NCI-H748 treated with DMSO at 0.1 percent for 48 hours (cell line): Measurements from ENCODE around the gene TRIM14.
"Not testable (repeated sequence)": the region's sequence is repeated elsewhere in the genome, so short reads cannot be mapped to it uniquely, and the experiment has no call there.

Experiments used
- DNase-seq: peaks from one replicate; lab custom pipeline; 2025; lab: John Stamatoyannopoulos, UW

TRIM14 gene

DNA sequence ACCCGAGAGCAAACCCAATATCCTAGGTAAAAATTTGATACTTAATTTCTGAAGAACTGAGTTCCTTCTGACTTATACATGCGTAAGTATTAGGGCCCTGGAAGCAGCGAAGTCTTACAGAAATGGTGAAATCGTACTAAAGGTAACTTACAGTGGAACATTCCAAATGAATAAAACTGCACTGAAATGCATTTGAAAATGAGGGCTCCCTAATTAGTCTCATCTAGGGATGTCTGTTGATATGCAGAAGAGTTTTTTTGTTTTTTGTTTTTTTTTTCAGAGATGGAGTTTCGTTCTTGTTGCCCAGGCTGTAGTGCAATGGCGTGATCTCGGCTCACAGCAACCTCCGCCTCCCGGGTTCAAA, 72.9 kb downstream of the TRIM14 start:
- DNase-seq, result no peak

DNA sequence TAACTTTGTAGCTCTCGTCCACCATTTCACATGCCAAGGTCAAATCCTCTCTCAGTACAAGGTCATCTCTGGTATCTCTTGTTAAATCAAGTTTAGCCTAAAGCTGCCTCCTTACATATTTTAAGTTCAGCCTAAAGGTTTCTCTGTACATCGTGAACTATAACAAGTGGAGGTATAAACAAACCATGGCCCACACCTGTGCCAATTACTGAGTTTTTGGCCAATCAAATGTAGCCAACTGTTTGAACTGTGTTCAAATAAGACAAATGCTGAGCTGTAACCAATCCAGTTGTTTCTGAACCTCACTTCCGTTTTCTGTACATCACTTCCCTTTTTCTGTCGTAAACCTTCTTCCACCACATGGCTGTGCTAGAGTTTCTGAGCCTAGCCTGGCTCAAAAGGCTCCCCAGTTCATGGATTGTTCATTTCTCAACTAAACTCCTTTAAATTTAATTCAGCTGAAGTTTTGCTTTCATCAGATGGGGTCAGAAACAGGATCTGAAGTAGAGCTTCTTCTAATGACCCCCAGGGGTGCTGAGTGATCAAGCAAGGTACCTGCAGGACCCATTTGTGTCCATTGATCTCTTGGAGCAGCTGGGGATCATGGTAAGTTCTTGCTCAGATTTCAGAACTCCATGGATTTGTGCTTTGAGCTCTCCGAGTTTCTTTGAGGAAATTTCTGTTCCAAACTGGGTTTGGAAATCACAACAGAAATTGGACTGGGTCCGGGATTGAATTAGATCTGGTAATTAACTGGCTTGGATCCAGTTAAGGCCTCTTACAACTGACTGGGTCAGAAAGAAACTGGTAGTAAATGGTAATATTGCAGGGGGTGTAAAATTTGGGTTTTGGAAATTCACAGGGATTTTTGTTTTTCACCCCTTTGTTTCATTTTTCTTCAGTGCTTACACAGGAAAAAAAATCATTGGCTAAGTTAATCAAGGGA, 73.5 kb downstream of the TRIM14 start:
- no peak for DNase-seq

- no peak for DNase-seq
Observed at GRCh38 chr9:98043915-98044314, 75.1 kb downstream of the TRIM14 start.

DNA sequence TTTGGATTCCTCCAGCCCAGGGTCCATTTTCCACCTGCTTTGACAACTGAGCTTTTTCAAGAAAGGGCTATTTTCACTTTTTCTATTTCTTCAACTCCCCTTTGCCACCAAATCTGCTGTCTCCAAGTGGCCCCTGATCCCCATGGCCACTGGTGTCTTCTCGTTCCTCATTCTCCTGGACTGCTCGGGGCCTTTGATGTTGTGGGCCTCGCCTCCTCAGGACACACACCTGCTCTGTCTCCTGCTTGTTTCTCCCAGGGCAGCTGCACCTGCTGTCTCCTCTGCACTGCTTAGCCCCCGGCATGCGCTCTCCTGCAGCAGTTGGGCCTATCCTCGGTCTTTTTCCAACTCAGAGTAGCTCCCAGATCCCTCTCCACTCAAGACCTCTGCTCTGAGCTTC, 78.8 kb downstream of the TRIM14 start:
- DNase-seq, result no peak

GRCh38 chr9:98039607-98040017, 79.4 kb downstream of the TRIM14 start:
- DNase-seq, result no peak

DNA sequence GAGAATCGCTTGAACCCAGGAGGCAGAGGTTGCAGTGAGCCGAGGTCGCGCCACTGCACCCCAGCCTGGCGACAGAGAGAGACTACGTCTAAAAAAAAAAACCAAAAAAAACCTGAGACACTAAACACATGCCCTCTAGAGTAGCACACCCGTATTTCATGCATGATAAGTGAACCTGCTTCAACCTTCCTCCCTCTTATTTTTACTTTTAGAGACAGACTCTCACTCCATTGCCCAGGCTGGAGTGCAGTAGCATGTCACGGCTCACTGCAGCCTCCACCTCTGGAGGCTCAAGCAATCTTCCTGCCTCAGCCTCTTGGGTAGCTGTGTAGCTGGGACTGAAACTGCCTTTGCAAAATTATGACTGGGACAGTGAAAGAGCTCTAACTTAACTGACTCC, 80.1 kb downstream of the TRIM14 start:
- DNase-seq, result no peak

DNA sequence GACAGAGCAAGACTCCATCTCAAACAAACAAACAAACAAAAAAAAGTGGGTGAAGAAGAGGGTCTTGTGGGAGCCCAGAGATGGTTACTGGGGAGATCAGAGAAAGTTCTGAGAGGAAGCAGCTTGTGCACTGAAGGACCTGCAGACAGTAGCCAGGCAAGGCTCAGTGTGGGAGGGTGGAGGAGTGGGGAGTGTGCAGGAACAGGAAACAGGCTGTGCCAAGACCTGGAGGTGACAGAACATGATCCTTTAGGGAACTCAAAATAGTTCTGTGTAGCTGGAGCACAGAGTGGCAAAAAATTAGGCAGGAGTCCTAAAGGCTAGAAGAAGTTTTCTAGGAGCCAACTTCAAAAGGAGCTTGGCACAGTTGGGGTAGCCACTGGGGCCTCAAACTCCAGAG, 81.7 kb downstream of the TRIM14 start:
- no peak for DNase-seq

GRCh38 chr9:98034593-98035546, 84.2 kb downstream of the TRIM14 start:
- DNase-seq, result peak; percentile 22

- DNase-seq, result no peak
Observed at GRCh38 chr9:98031935-98032334, 87.1 kb downstream of the TRIM14 start.

DNA sequence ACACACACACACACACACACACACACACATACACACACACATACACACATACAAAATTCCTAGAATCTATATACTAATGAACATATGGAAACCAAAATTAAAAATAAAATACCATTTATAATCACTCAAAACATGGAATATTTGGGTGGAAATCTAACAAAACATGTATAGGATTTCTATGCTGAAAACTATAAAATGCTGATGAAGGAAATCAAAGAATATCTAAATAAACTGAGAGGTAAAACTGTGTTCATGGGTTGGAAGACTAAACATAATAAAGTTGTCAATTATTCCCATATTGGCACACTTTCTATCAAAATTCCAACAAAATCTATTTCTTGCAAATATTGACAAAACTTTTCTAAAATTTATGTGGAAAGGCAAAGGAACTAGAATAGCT, 87.9 kb downstream of the TRIM14 start:
- no peak for DNase-seq

DNA sequence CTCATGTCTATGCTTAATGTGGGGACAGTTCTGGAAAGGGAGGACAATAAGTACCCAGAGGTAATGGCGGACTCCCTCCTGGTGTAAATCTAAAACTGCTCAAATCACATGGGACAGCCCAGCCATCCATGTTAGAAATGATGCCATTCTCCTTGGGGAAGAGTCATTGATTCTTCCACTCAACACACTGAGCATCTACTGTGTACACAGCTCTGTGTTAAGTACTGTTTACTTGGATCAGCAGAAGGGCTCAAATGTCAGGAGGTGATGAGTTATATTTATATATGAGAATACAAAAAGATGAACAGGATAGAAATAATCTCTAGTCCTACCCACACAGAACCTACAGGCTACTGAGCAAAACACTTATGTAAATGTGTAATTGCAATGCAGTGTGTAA, 94.3 kb downstream of the TRIM14 start:
- DNase-seq, result no peak

GRCh38 chr9:98022447-98022846, 96.6 kb downstream of the TRIM14 start:
- no peak for DNase-seq

- no peak for DNase-seq
Observed at GRCh38 chr9:98021306-98022040, 97.5 kb downstream of the TRIM14 start.

DNA sequence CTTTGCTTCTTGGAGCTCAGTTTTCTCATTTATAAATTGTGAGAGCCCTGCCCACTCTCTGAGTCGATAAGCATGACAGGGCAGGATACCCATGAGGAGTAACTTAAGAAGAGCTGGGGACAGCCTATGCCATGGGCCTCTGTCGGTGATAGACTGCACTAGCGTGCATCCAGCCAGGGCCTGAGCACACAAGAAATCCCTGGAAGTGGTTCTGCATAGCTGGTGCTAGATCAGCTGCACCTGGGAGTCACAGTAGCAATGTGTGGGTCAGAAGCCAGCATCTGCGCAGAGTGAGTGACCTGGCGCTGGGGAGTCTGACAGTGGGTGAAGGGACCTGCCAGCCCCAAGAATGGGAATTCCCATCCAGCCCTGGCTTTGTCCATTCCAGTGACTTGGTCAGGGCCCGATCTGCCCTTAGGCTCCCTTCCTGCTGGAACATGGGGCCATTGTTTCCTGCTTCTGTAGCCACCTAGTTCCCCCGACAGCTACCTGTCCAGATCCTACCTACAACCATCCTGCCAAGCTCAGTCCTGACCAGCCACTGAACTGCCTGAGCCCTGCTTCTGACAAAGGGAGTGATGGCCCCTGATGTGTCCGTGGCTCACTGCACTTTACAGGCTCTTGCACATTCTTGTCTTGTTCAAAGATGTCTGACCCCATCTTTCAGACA, 98.4 kb downstream of the TRIM14 start:
- DNase-seq, result no peak

GRCh38 chr9:98019869-98020268, 99.2 kb downstream of the TRIM14 start:
- DNase-seq, result not testable (repeated sequence)
